HG03045 (cell line): ENCODE data around the gene TMEM219.

Experiments
- ATAC-seq: cut with Tn5 transposase; IDR thresholded peaks from one replicate; pipeline ENCODE4 v1.9.1; 2021; ENCODE audit warnings: mild to moderate bottlenecking, moderate library complexity; ENCODE audit not compliant: unreplicated experiment

TMEM219 gene

GRCh38 chr16:29994600-29995323 is 32.9 kb downstream of the TMEM219 start:
- peak; percentile 33 for ATAC-seq

DNA sequence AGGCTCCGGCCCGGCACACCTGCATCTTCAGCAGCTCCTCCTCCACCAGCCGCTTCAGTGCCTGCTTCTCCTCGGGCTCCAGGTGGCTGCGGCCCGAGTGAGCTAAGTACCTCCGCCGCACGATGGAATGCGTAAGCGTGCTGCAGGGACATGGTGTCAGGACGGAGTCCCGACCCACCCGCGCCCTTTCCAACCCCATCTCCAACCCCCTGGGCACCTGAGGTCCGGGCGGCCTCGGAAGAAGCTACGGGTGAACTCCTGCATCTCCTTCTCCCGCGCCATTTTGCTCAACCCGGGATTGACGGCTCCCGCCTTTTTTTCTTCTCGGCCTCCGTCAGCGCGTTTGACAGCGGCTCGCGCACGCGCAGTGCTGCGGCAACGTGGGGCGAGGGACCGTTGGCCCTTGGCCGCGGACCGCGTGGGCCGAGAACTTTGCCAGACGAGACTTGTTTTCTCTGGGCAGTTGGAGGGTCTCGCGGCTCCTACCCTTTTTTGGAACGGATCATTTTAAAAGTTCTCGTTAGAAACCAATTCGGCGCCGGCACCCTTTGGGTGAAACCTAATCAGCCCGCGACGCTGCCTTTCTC is 33.5 kb downstream of the TMEM219 start, which contains the start of gene HIRIP3:
TSS of gene HIRIP3 (minus strand) at position 294 of the 587 bp plus-strand sequence. CDS start at position 282, 12 bp downstream.
- ATAC-seq, result peak; percentile 45

- ATAC-seq, result peak; percentile 91
These were observed 34.3 kb downstream of the TMEM219 start, which contains the start of gene INO80E for GRCh38 chr16:29995911-29996765. Gene INO80E (plus strand): TSS chr16:29996241. CDS start chr16:29996311, 70 bp downstream.

GRCh38 chr16:29996766-29997250 is 34.9 kb downstream of the TMEM219 start:
- no peak for ATAC-seq

- ATAC-seq, result no peak
These were observed 37.7 kb downstream of the TMEM219 start for GRCh38 chr16:29999605-30000004.

DNA sequence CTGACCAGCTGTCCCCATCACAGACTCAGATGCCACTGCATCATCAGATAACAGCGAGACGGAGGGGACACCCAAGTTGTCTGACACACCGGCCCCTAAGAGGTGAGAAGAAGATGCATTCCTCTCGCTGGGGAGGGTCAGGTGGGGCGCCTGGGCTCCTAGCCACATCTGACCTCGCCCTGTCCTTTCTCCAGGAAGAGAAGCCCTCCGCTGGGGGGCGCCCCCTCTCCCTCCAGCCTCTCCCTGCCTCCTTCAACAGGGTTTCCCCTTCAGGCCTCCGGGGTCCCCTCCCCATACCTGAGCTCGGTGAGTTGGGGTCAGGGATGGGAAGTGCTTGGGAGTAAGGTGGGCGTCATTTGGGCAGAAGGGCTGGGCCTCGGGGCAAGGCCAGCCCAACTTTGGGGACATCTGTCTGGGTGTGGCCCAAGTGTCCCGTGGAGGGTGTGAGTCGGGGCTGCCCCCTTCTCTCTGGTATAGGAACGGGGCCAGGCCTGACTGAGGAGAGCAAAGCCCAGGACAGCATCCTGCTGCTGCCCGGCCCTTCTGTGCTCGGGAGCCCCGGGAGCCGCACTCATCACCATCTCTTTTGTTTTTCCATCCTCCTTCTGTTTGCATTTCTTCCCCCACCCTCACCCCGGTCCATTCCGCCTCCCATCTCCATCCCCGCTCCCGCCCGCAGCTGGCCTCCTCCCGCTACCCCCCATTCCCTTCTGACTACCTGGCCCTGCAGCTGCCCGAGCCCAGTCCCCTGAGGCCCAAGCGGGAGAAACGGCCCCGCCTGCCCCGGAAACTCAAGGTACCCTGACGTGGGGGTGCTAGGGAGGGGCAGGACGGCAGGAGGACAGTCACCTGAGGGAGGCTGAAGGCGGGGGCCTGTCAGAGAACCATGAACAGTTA is 39.1 kb downstream of the TMEM219 start:
- ATAC-seq, result no peak

DNA sequence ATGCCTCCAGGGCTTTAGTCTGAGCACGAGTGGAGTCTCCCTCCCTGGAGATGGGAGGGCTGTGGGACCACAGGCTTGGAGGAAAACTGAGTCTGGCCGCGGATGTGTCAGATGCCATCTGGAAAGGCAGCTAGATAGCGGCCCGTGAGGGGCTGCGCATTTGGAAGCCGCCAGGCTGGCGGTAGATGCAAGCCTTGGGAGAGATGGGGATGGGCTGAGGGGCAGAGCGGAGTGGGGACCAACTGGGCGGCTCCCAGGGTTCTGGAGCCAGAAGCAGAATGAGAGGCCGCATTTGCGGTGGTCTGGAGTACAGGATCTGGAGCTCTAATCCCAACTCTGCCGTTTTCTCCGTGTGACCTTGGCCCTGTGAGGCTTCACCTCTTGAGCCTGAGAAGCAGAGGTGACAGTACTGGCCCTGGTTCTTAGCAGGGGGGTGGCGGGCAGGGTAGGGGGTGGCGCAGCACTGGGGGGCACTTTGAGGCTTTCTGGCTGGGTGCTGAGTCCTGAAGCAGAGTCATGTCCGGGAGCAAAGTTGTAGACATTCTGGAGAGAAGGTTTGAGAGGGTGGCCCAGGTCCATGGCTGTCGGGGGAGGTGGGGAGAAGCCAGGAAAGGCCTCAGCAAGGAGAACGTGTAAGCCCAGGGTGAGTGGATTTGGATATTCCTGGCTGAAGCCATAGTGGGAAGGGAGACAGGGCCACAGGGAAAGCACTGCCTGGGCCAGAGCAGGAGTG is 40.9 kb downstream of the TMEM219 start:
- ATAC-seq, result no peak

GRCh38 chr16:30003670-30004423 is 42.0 kb downstream of the TMEM219 start:
- no peak for ATAC-seq

GRCh38 chr16:30004424-30004776 is 42.5 kb downstream of the TMEM219 start:
- ATAC-seq, result no peak

DNA sequence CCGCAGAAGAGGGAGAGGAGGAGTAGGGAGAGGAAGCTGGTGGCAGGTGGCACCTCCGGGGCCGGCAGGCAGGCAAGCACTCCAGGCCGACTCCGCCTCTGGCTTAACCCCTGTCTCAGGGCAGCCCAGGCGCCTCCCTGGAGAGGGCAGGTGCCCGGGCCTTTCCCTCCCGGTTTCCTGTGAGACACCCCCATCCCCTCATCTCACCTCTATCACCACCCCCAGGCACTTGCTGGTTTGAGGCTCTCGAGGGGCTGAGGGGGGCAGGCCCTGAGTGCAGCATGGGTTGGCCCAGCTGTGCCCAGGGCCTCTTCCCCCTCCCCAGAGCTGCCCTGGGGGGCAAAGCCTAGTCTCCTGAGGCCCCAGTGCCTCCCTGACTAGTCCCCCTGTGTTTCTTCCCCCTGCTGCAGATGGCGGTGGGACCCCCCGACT is 42.9 kb downstream of the TMEM219 start:
- no peak for ATAC-seq

DNA sequence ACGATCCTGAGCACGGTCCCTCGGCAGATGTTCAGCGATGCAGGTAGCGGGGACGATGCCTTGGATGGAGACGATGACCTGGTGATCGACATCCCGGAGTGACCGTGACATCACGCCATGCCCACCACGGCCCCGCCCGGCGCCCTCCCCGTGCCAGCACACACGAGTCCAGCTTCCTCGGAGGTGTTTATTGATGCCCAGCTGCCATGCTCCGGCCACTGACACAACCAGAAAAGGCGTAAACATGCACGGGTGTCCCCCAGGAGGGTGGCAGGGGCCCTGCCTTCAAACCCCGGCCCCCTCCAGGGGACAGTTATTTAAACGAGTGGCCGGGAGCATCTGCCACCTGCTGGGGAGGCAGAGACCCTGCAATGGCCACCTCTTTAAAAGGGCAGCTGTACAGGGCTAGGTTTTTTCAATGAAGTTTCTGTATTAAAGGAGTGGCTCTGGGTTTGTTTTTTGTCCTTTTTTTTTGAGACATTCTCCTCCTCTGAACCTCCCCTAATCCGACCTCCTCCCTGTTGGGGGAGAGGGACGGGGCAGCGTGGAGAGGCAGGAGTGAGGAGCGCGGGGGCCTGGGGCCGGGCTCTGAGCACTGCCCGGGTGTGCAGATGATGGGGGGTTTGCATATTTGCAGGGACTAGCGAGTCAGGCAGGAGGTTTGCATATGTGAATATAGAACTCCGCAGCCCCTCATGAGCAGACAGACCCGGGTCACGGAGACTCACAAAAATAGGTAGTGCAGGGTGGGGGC is 43.6 kb downstream of the TMEM219 start:
- no peak for ATAC-seq

DNA sequence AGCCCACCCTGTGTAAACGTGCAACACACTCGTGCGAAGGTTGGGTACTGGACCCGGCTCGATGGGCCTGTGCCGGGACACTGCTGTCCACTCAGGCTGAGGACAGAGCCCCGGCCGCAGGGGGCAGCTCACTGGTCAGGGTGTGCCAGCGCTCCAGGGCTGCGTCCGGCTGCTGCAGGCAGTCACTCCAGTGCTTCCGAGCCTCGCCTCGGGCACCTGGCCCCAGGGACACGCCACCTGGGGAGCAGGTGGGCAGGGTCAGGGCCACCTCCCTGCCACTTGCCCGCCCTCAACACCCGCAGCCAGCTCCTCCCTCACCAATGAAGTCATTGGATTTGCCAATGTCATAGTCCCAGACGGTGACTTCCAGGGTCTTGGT is 44.2 kb downstream of the TMEM219 start:
- ATAC-seq, result no peak

DNA sequence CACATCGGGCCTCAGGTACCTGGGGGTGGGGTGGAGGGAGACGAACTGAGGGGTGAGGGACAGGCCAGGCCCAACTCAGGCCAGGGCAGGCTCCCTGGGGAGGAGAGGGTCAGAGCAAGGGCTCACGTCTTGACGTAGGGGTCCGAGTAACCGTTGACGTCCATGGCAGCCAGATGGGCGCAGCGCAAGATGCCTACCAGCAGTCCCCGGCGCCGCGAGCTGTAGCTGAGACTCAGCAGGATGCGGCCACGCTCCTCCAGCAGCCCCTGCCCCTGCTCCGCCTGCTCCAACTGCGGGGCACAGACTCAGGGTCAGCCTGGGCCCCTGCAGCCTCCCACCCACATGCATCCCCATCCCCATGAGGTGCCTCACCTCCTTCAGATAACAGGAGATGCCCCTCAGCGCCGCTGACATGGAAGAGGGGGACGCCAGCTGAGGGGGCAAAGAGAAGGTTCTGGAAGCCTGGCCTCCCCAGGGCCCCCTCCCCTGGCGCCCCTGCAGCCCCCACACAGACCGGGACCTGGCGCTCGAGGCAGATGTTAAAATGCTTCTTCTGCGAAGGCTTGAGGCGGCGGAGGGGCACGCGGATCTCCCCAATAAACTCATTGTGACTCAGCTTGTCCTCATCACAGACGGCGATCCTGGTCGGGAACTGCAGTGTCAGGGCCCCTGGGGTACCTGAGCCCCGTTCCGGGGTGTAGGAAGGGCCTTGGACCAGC is 44.9 kb downstream of the TMEM219 start:
- ATAC-seq, result no peak

DNA sequence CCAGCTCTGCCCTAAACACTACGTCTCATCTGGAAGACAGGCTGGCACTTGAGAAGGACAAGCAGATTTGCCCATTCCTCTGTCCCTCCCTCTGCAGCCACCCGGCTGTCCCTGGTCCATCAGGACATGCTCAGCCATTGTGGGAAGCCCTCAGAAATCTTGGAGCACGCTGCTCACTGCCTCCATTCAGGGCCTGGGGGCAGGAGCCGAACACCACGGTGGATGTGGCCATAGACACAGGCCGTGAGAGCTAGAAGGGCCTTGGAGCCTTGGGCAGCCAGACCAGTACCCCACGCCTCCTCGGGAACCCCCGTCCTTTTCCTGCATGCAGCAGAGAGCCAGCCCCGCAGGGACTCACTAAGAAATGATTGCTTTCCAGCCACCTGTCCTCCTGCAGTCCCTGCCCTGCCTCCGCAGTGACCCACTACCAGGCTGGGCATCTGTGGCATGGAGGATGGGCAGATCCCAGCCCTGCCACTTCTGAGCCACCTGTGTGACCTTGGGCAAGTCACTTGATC is 45.6 kb downstream of the TMEM219 start:
- ATAC-seq, result no peak

GRCh38 chr16:30009085-30009862 is 47.4 kb downstream of the TMEM219 start:
- no peak for ATAC-seq

- ATAC-seq, result no peak
These were observed 48.3 kb downstream of the TMEM219 start for GRCh38 chr16:30009990-30010843.
